HG03460 (cell line): ENCODE measurements around the gene SGCB.

Source experiments
- ATAC-seq: cut with Tn5 transposase; IDR thresholded peaks from one replicate; pipeline ENCODE4 v1.9.1; 2021; ENCODE audit not compliant: unreplicated experiment

The SGCB gene

DNA sequence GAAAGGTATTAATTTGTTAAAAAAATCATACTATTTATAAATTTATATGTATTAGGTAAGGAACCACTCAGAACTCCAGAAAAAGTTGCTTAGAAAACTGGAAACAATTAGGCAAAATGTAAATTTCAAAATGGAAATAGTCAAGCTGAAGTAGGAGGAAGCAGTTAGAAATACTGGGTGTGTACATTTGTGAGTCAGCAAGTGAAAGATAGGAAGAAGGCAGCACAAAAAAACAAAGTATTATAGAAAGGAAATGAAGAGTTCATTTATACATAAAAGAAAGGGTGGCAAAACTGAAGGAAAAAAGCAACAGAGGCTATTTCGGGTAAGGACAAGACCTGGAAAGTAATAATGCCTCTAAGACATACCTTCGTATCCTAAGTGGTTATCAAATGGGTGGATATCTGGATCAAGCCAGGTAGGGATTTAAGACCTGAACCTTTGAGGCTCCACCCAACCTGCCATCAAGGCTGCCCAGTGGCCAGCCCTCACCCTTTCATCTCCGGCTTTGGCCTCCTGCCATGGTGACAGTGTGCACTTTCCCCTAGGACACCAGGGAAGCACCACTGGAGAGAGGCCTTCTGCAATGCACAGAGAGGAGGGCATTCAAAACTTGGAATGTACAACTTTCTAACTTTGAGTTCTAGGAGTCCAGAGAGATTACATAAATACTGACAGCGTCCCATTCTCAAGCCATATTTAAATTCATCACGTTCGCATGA, 18.0 kb downstream of the SGCB start, which contains the start of gene LRRC66:
Gene LRRC66 (minus strand): TSS at position 428 of the 722 bp plus-strand sequence. CDS start 2,750 bp downstream, outside the sequence.
- no peak for ATAC-seq

DNA sequence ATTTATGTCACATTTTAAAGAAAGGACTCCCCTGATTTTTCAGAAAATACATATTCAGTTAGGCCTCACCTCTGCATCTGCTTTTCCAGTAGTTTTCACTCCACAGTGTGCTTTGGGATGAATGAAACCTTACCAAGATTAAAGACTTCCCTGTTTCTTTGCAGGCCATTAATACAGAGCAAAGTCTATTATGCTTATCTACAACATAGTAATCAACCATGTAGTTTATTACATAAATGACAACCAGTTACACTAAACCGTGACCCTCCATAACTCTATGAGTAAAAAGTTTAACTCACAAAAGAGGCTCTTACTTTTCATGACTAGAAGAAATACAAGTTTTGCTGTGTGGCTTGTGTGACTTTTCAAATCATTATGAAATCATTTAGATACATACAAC, 20.3 kb downstream of the SGCB start:
- no peak for ATAC-seq

DNA sequence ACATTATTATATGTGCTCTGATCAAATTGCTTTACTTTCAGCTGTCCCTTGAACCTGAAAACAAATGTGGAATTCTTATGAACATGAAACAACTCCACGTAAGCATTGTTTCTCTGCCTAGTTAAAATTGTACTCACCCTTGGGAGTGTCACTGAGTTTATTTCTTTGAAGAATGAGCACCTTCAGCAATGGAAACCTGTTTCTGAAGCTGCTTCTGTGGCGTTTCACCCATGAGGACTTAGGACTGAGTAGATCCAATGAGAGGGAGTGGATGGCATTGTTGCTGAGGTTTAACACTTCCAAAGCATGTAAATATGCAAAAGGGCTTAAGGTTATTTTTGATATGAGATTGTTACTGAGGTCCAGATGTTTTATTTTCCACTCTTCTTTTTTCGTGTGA, 21.1 kb downstream of the SGCB start:
- ATAC-seq, result no peak

DNA sequence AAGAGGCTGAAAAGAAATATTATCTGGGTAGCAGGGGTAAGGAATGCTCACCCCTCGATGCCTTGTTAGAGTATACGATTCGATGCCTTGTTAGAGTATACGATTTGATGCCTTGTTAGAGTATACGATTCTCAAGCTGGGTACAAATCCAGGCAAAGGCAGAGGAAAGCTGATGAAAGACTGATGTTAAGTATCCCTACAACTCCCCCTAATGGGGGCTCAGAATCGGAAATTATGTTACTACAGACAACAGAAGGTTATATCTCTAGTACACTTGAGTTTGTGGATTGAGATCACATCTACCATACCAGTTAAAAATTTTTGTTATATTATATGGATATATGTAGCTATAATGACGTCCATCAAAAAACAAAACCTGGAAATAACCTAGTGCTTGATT, 22.7 kb downstream of the SGCB start:
- no peak for ATAC-seq

DNA sequence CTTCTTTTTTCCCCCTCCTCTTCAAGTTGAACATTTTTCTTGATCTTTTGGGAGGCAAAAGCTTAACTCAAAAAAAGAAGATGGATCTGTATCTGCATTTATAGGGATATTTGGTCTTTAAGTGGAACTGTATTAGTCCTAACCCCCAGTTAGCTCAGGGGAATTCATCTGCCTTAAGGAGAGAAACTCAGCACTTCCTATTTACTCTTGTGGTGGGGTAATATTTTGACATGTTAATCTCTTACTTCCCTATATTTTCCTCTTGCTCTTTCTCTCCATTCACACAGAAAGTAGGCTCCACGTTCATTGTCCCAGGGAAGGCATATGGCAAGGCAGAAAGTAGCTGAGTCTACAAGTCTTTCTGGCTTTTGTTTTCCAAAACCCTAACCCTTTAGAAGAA, 23.2 kb downstream of the SGCB start:
- no peak for ATAC-seq

DNA sequence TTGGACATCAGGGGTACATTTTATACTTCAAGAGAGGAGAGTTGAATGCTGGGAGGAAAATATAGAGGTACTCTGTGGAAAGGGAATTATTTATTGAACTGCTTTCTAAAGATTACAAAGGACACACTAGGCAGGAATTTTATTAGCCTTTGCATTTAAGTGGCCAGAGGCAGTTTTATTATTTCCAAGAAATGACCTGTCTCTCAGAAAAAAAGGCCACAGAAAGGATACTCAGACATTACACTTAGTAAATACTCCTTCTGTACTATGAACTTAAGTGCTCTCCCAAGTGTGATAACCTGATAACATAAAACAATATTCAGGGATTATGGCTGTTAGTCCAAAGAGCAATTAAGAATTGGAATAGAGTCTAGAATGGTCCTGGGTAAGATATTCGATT, 25.4 kb downstream of the SGCB start:
- no peak for ATAC-seq

DNA sequence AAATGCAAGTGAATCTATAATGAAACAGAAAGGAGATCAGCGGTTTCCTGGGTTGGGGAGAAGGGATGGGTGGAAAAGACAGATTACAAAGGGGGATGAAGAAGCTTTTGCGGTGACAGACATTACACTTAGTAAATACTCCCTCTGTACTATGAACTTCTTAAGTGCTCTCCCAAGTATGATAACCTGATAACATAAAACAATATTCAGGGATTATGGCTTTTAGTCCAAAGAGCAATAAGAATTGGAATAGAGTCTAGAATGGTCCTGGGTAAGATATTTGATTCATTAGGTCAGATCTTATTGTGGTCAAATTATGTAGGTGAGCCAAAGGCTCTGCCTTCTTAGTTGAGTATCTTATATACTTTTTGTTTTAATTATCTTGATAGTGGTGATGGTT, 27.1 kb downstream of the SGCB start:
- no peak for ATAC-seq

DNA sequence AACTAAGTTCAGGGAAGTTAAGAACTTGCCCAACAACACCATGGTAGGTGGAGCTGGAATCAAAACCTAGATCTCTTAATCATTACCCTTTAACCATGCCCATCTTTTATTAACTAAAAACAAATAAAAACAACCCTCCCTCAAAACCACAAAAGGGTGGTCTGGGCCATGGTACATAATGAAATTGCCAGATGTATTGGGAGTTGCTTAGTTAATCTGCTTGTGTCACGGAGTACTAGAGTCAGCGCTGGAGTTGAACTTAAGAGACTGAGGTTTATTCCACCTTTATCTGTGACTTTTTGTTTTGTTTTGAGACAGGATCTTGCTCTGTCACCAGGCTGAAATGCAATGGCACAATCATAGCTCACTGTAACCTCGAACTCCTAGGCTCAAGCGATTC, 31.2 kb downstream of the SGCB start:
- ATAC-seq, result no peak

DNA sequence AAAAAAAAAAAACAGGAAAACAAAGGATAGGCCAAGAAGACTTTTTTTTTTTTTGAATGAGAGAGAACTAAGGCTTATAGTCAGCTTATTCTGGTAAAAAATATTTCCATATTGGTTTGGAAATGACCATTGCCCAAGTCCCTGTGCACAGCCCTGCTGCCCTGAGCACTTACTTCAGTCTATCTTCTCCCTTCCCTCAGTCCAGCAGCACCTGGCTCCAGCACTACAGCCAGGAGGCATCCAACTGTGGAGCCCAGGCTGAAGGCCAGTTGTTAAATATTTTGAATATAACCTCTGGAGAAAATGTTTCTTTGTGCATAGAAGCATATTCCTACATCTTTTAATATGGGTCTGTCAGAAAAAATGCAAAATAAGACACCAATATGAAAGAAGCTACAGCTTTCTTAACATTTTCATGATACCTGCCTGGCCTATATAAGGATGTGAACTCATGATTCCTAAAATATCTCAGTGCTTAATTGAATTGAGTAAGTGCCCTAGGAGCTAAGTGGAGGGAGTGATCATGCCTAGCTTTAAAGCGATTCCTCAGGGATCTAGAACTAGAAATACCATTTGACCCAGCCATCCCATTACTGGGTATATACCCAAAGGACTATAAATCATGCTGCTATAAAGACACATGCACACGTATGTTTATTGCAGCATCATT, 32.4 kb downstream of the SGCB start:
- ATAC-seq, result no peak

DNA sequence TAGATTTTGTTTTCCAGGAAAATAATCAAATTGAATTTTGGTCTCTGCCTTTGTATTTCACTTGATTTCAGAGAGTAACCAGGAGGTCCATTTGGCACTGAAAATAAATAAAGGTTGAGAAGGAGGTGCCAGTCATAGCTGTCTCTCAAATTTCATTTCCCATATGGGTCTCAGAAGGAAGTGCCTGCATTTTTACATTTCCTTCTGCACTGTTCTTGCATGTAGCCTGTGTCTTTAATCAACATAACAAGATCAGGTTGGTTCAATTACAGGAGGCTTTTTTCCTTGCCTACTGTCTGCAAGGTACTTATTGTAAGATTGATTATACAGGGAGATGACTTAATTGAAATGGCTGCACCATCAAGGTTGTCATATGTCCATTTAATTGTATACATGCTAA, 33.7 kb downstream of the SGCB start:
- ATAC-seq, result no peak

DNA sequence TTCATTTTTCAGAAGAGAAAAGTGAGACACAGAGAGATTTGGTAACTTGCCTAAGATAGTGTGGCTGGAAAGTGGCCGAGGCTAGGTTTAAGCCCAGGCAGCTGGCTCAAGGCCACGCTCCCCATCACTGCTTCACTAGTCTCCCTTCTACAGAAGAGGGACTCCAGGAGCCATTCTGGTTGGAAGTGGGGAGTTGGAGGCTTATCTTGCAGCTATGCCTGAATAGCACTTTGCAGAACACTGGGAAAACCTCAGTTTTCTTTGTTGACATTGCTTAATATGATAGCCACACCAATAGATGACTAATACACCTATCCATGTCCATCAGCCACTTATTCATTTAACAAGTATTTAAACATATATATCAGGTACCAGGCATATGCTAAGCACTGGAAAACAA, 36.5 kb downstream of the SGCB start:
- no peak for ATAC-seq

DNA sequence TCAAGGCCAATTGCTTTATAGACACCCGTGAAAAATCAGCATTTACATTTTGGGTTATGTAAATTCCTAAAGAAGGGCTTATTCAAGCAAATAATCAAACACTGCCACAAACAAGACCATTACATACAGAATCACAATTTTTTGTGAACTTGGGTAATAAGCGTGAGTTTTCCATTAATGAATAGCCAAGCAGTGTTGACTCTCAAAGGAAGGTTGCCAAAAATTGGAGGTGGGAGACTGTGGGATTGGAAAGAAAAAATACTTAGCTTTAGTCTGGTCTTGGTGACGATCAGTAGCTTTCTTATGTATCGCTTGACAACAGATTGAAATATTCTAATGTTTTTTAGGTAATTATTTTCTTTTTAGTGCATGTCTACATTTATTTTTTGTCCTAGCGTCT, 38.8 kb downstream of the SGCB start:
- ATAC-seq, result no peak

DNA sequence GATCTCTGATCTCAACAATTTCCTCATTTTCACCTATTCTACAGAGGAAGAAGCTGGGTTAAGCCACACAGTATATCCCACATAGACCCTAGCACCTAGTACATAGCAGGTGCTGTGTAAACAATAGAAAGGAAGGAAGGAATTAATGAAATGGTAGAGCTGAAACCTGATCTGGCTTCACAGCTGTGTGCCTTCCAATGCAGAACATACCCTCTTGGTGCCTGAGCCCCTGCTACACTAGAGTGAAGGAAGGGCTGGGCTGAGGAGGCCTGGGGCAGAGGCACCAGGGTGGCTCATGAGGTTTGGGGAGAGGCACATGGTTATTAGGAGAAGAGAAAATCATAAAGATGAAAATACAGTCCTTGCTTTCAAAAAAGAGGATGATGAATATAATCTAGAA, 39.3 kb downstream of the SGCB start:
- no peak for ATAC-seq

DNA sequence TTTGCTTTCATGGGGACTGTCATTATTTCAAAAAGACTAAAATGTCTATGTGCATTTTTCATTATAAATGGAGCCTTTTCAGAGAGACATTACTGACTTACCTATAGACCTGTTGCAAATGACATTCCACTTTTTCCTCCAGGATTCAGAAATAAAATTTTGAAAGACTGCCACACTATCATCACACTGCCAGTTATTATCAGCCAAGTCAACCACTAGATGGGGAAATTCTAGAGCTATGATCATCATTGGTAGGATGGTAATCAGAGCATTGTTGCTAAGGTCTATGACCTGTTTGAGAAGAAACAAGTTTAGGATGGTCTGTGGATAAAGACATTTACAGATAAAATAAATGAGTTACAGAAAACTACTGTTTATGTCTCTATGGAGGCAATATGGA, 40.5 kb downstream of the SGCB start:
- ATAC-seq, result no peak

DNA sequence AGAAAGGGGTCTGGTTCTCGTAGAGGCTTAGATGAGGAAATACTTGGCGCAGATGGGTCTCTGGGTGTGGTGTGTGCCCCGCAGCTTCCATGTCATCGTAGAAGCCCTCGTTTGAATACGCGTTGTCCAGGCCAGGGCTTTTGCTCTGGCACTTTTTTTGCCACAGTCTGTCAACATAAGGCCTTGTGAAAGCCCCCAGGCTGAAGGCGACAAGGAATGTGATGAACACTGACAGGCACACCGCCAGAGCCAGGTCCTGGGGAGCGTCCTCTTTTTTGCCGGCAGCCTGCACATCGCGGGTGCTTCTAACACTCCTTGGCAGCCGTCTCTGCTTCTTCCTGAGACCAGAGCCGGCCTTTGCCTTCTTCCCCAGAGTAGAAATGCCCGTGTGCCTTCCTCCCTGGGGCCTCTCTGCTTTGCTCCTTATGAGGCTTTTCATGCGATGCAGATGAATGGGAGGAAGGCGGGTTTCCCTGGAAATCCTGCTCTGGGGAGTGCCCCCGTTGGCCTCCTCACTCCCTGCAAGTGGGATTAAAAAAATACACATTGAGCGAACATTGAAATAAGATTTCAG, 42.4 kb downstream of the SGCB start:
- no peak for ATAC-seq
